Tibial nerve (tissue), 4 donors: Measurements from ENCODE around the gene ITCH. TPM values are rescaled to one million over a fixed set of nuclear protein-coding genes. Genes with fewer than 3 reads are reported as not detected.
A peak's percentile ranks its signal among the peaks of the same experiment; 100 is the strongest.

Experiments used
- DNase-seq, 2 donors: peaks; one replicate each; pipeline ENCODE4 v3.0.0-alpha.2; 2019; ENCODE audit warnings: low spot score in 2 of 2
- H3K27ac ChIP-seq, 4 donors: fragments of 200-600 bp; sonication (generic) in 3 of 4; one replicate each; pipeline ENCODE4 v1.5.1; 2017 to 2019; ENCODE audit warnings: mild to moderate bottlenecking in 1 of 4
- H3K27me3 ChIP-seq, 2 donors: fragments of 200-600 bp; sonication (generic) in 1 of 2; one replicate each; pipeline versions ENCODE4 v1.5.1 to v1.6.0; 2017 to 2019
- H3K36me3 ChIP-seq, 3 donors: fragments of 200-600 bp; sonication (generic); one replicate each; pipeline ENCODE4 v1.5.1; 2018 to 2019
- H3K4me1 ChIP-seq, 4 donors: fragments of 200-600 bp; sonication (generic) in 3 of 4; one replicate each; pipeline ENCODE4 v1.5.1; 2017 to 2019
- H3K4me3 ChIP-seq, 4 donors: fragments of 200-600 bp; sonication (generic) in 3 of 4; one replicate each; pipeline ENCODE4 v1.5.1; 2017 to 2019; ENCODE audit warnings: mild to moderate bottlenecking in 1 of 4, moderate library complexity in 1 of 4
- H3K9me3 ChIP-seq, 4 donors: fragments of 200-600 bp; sonication (generic) in 3 of 4; one replicate each; pipeline ENCODE4 v1.5.1; 2017 to 2019
- EP300 ChIP-seq, 2 donors: sonication (generic); formaldehyde crosslinking; IDR thresholded peaks; one replicate each; pipeline ENCODE4 v1.6.1; 2017; ENCODE audit warnings: antibody characterized with exemption in 2 of 2, mild to moderate bottlenecking in 1 of 2
- POLR2A ChIP-seq, 2 donors: fragments of 450-650 bp; IDR thresholded peaks; one replicate each; pipeline ENCODE4 v1.6.1; 2017; ENCODE audit warnings: antibody characterized with exemption in 2 of 2, mild to moderate bottlenecking in 2 of 2, moderate library complexity in 2 of 2
- WGBS, 2 donors: methylation state at CpG; one replicate each; pipeline ENCODE4 v1.1.5; 2018; 5-methylcytosine and 5-hydroxymethylcytosine counted together
- total RNA-seq, 4 donors: library from RNA; depleted of rRNA; stranded (reverse); fragments of >200 nt; gene quantifications; one replicate each; pipeline ENCODE4 v1.1.0, GENCODE V29; 2016
- TF ChIP-seq, protein P1 (sequence below), 5 experiments: fragments of 200-600 bp in 3 of 5; fragments of 450-650 bp in 2 of 5; sonication (generic) in 3 of 5; IDR thresholded peaks; one replicate each; pipeline ENCODE4 v1.5.1; 2016 to 2019; ENCODE audit warnings: antibody characterized with exemption in 5 of 5, mild to moderate bottlenecking in 3 of 5, moderate library complexity in 2 of 5

Gene ITCH
- total RNA-seq, 4 donors from 2014 or later = 48.4 to 85.4 (median 62.8) TPM

- Histone ChIP-seq H3K9me3 (no peaks in the 10 kb centered on the region), H3K4me3 (peak overlapping the region in 1 of 4 donors; percentile 6), H3K27me3 (no peaks in the 10 kb centered on the region), H3K27ac (peak overlapping the region in 1 of 4 donors; percentile 14), H3K4me1 (peaks cover 0 to 8% (median 0%) of the 10 kb centered on the region in 4 donors), H3K36me3 (peaks cover 4 to 46% (median 11%) of the 10 kb centered on the region in 3 donors)
- TF ChIP-seq EP300 (IDR thresholded peaks at IDR 0.05) (no peak), POLR2A (IDR thresholded peaks at IDR 0.05) (no peak)
- TF ChIP-seq, protein P1, sequence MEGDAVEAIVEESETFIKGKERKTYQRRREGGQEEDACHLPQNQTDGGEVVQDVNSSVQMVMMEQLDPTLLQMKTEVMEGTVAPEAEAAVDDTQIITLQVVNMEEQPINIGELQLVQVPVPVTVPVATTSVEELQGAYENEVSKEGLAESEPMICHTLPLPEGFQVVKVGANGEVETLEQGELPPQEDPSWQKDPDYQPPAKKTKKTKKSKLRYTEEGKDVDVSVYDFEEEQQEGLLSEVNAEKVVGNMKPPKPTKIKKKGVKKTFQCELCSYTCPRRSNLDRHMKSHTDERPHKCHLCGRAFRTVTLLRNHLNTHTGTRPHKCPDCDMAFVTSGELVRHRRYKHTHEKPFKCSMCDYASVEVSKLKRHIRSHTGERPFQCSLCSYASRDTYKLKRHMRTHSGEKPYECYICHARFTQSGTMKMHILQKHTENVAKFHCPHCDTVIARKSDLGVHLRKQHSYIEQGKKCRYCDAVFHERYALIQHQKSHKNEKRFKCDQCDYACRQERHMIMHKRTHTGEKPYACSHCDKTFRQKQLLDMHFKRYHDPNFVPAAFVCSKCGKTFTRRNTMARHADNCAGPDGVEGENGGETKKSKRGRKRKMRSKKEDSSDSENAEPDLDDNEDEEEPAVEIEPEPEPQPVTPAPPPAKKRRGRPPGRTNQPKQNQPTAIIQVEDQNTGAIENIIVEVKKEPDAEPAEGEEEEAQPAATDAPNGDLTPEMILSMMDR (IDR thresholded peaks at IDR 0.05) = no peak
- 26 to 33% methylated on average over 19 of the region's 19 CpGs for WGBS, 2 donors
- DNase-seq = no peak
Measured at GRCh38 chr20:34544109-34544796, 181.2 kb downstream of the ITCH start.

- 76 to 86% methylated on average over 11 of the region's 11 CpGs for WGBS, 2 donors
- H3K27ac ChIP-seq = no peak overlapping the region
- H3K9me3 ChIP-seq = no peaks in the 10 kb centered on the region
- no peaks in the 10 kb centered on the region for H3K27me3 ChIP-seq
- peaks cover 0 to 8% (median 0%) of the 10 kb centered on the region in 4 donors for H3K4me1 ChIP-seq
- H3K4me3 ChIP-seq = peak overlapping the region in 1 of 4 donors; percentile 5
- TF ChIP-seq POLR2A (IDR thresholded peaks at IDR 0.05) = no peak
- no peak for DNase-seq
- peaks cover 0 to 20% (median 0%) of the 10 kb centered on the region in 3 donors for H3K36me3 ChIP-seq
Measured at GRCh38 chr20:34546751-34547181, 183.7 kb downstream of the ITCH start.

GRCh38 chr20:34547844-34548613 is 185.0 kb downstream of the ITCH start:
- 90 to 91% methylated on average over 22 of the region's 22 CpGs for whole genome bisulfite sequencing, 2 donors
- TF ChIP-seq POLR2A (IDR thresholded peaks at IDR 0.05) (no peak), EP300 (IDR thresholded peaks at IDR 0.05) (no peak)
- TF ChIP-seq, protein P1 (IDR thresholded peaks at IDR 0.05) = no peak
- H3K4me1 ChIP-seq = peaks cover 0 to 8% (median 0%) of the 10 kb centered on the region in 4 donors

GRCh38 chr20:34549291-34549928 is 186.3 kb downstream of the ITCH start:
- no peaks in the 10 kb centered on the region for H3K27me3 ChIP-seq
- no peak for DNase-seq
- no peaks in the 10 kb centered on the region for H3K9me3 ChIP-seq
- H3K4me3 ChIP-seq = no peak overlapping the region
- peaks cover 0 to 10% (median 3%) of the 10 kb centered on the region in 4 donors for H3K4me1 ChIP-seq
- no peaks in the 10 kb centered on the region for H3K36me3 ChIP-seq
- TF ChIP-seq, protein P1 (IDR thresholded peaks at IDR 0.05) = no peak
- TF ChIP-seq EP300 (IDR thresholded peaks at IDR 0.05) = no peak
- no peak for TF ChIP-seq POLR2A (IDR thresholded peaks at IDR 0.05)
- no peak overlapping the region for H3K27ac ChIP-seq
- WGBS, 2 donors = 60 to 66% methylated on average over 20 of the region's 20 CpGs

More at GRCh38 chr20:34547844-34548613, 185.0 kb downstream of the ITCH start:
- H3K9me3 ChIP-seq = no peaks in the 10 kb centered on the region
- no peak overlapping the region for H3K4me3 ChIP-seq
- no peaks in the 10 kb centered on the region for H3K27me3 ChIP-seq
- no peak for DNase-seq
- peaks cover 0 to 8% (median 0%) of the 10 kb centered on the region in 3 donors for H3K36me3 ChIP-seq
- H3K27ac ChIP-seq = no peak overlapping the region

DNA sequence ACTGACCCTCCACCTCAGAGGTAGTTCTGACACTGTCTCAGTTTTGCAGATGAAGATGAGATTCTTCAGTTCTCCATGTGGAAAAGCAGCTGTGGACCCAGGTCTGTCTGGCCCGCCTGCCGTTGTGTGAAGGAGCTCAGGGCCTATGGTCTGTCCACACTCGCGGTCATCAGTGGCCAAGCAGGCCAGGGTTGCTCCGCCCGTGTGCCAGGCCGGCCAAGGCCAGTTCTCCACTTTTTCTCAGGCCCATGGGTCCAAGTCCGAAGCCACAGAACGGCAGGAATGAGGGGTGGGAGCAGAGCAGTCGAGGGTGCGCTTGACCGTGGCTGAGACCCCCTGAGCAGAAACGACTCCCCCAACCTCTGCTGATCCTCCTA is 186.8 kb downstream of the ITCH start:
- 90 to 92% methylated on average over 11 to 13 of the region's 13 CpGs for WGBS, 2 donors
- Histone ChIP-seq H3K36me3 (no peaks in the 10 kb centered on the region), H3K27me3 (no peaks in the 10 kb centered on the region), H3K4me3 (no peak overlapping the region), H3K9me3 (no peaks in the 10 kb centered on the region), H3K27ac (no peak overlapping the region), H3K4me1 (peaks cover 0 to 8% (median 3%) of the 10 kb centered on the region in 4 donors)
- TF ChIP-seq, protein P1 (IDR thresholded peaks at IDR 0.05) = no peak
- no peak for TF ChIP-seq EP300 (IDR thresholded peaks at IDR 0.05)
- TF ChIP-seq POLR2A (IDR thresholded peaks at IDR 0.05) = no peak
- no peak for DNase-seq
